Measurements from ENCODE around the gene DYSF.

DYSF gene

GRCh38 chr2:71684226-71685072 is 231.1 kb downstream of the DYSF start:
- H3K79me2 ChIP-seq (ENCODE audit: control insufficient read depth, low read length) = no peaks in the 10 kb centered on the region
- TF ChIP-seq EZH2phosphoT487 (IDR thresholded peaks at IDR 0.05; ENCODE audit: borderline replicate concordance, low read length) (no peak), CTCF (IDR thresholded peaks at IDR 0.05; ENCODE audit: low read depth, low read length, poor library complexity, severe bottlenecking) (no peak)
- no peaks in the 10 kb centered on the region for H4K20me1 ChIP-seq (ENCODE audit: control insufficient read depth, insufficient read depth, low read depth, low read length)
- H3K9me3 ChIP-seq (ENCODE audit: control insufficient read depth, insufficient read depth, low read length) = no peaks in the 10 kb centered on the region
- H3K36me3 ChIP-seq (ENCODE audit: control insufficient read depth, low read length) = no peaks in the 10 kb centered on the region
- no peak overlapping the region for H3K4me3 ChIP-seq (ENCODE audit: low read length)
- no peaks in the 10 kb centered on the region for H3K4me1 ChIP-seq (ENCODE audit: control insufficient read depth, low read length)
- H3F3A ChIP-seq (ENCODE audit: control insufficient read depth, insufficient read depth) = no peaks in the 10 kb centered on the region
- H3K9me2 ChIP-seq (replicated peaks; ENCODE audit: control insufficient read depth, low read length) = no peaks in the 10 kb centered on the region
- H3K4me2 ChIP-seq (ENCODE audit: low read length) = no peak overlapping the region
- H3K27me3 ChIP-seq (ENCODE audit: control insufficient read depth, low read length) = no peaks in the 10 kb centered on the region
- H3K27ac ChIP-seq (ENCODE audit: low read depth, low read length) = no peak overlapping the region

GRCh38 chr2:71685073-71685848 is 231.9 kb downstream of the DYSF start:
- no peaks in the 10 kb centered on the region for H3K79me2 ChIP-seq (ENCODE audit: control insufficient read depth, low read length)
- H3K27ac ChIP-seq (ENCODE audit: low read depth, low read length) = no peak overlapping the region
- H3K9me3 ChIP-seq (ENCODE audit: control insufficient read depth, insufficient read depth, low read length) = no peaks in the 10 kb centered on the region
- H3K4me3 ChIP-seq (ENCODE audit: low read length) = no peak overlapping the region
- no peaks in the 10 kb centered on the region for H3K9me2 ChIP-seq (replicated peaks; ENCODE audit: control insufficient read depth, low read length)
- H3F3A ChIP-seq (ENCODE audit: control insufficient read depth, insufficient read depth) = no peaks in the 10 kb centered on the region
- H3K4me1 ChIP-seq (ENCODE audit: control insufficient read depth, low read length) = no peaks in the 10 kb centered on the region
- no peak overlapping the region for H3K4me2 ChIP-seq (ENCODE audit: low read length)
- TF ChIP-seq EZH2phosphoT487 (IDR thresholded peaks at IDR 0.05; ENCODE audit: borderline replicate concordance, low read length) = no peak
- no peak for TF ChIP-seq CTCF (IDR thresholded peaks at IDR 0.05; ENCODE audit: low read depth, low read length, poor library complexity, severe bottlenecking)
- H3K36me3 ChIP-seq (ENCODE audit: control insufficient read depth, low read length) = no peaks in the 10 kb centered on the region
- H4K20me1 ChIP-seq (ENCODE audit: control insufficient read depth, insufficient read depth, low read depth, low read length) = no peaks in the 10 kb centered on the region
- no peaks in the 10 kb centered on the region for H3K27me3 ChIP-seq (ENCODE audit: control insufficient read depth, low read length)

- H3K79me2 ChIP-seq (ENCODE audit: control insufficient read depth, low read length) = no peaks in the 10 kb centered on the region
Measured at GRCh38 chr2:71685941-71686611, 232.7 kb downstream of the DYSF start.

More at GRCh38 chr2:71685941-71686611, 232.7 kb downstream of the DYSF start:
- H4K20me1 ChIP-seq (ENCODE audit: control insufficient read depth, insufficient read depth, low read depth, low read length) = no peaks in the 10 kb centered on the region
- H3K4me1 ChIP-seq (ENCODE audit: control insufficient read depth, low read length) = no peaks in the 10 kb centered on the region
- no peaks in the 10 kb centered on the region for H3K9me3 ChIP-seq (ENCODE audit: control insufficient read depth, insufficient read depth, low read length)
- H3K27ac ChIP-seq (ENCODE audit: low read depth, low read length) = no peak overlapping the region
- no peaks in the 10 kb centered on the region for H3K36me3 ChIP-seq (ENCODE audit: control insufficient read depth, low read length)
- TF ChIP-seq CTCF (IDR thresholded peaks at IDR 0.05; ENCODE audit: low read depth, low read length, poor library complexity, severe bottlenecking) = no peak
- TF ChIP-seq EZH2phosphoT487 (IDR thresholded peaks at IDR 0.05; ENCODE audit: borderline replicate concordance, low read length) = no peak
- H3K4me2 ChIP-seq (ENCODE audit: low read length) = no peak overlapping the region
- no peaks in the 10 kb centered on the region for H3F3A ChIP-seq (ENCODE audit: control insufficient read depth, insufficient read depth)
- H3K9me2 ChIP-seq (replicated peaks; ENCODE audit: control insufficient read depth, low read length) = no peaks in the 10 kb centered on the region
- H3K4me3 ChIP-seq (ENCODE audit: low read length) = no peak overlapping the region
- H3K27me3 ChIP-seq (ENCODE audit: control insufficient read depth, low read length) = no peaks in the 10 kb centered on the region
